K562 (cell line): ENCODE data around the gene B3GALT5.

Source experiments
- ARID3B ChIP-seq: fragments of 250-450 bp; sonication (Bioruptor Pico); IDR thresholded peaks from 2 replicates; pipeline ENCODE4 v1.4.0; 2020; ENCODE audit warnings: borderline replicate concordance
- POLR2A ChIP-seq: fragments of 450-650 bp; conservative IDR thresholded peaks from 2 replicates; pipeline ENCODE4 v1.6.1; 2016
- ZNF274 ChIP-seq: IDR thresholded peaks from 2 replicates; pipeline ENCODE4 v1.6.1; 2011; ENCODE audit warnings: low read depth, mild to moderate bottlenecking, low read length, moderate library complexity, borderline replicate concordance

DNA sequence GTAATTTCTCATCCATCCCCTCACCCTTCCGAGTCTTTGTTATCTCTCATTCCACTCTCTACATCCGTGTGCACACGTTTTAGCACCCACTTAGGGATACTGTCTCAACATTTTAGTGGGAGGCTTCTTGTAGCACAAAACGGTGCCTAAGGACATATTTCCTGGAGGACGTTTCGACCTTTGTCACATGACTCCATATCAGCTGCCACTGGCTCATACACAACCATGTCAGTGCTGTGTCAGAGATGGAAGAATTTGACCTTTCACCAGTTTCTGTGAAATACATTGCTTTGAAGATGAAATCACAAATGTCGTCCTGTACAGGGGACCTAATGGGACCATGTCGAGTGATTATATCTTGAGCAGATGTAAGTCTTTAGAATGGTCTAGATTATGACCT lies 15.6 kb downstream of the B3GALT5 start:
- no peak for TF ChIP-seq ARID3B
- no peak for TF ChIP-seq POLR2A
- no peak for TF ChIP-seq ZNF274
